GM10266 (cell line): ENCODE measurements around the gene ARSA.
"Not testable (repeated sequence)": the region's sequence is repeated elsewhere in the genome, so short reads cannot be mapped to it uniquely, and the experiment has no call there.

Source experiments
- DNase-seq: peaks from one replicate; pipeline ENCODE4 v3.0.0; 2012; ENCODE audit errors: extremely low spot score
- TF ChIP-seq, protein P1 (sequence below): IDR thresholded peaks from 2 replicates; pipeline ENCODE4 v1.5.1; 2012; ENCODE audit warnings: mild to moderate bottlenecking, low read depth; ENCODE audit not compliant: control insufficient read depth, insufficient read depth; ENCODE audit errors: missing control alignments

The ARSA gene

DNA sequence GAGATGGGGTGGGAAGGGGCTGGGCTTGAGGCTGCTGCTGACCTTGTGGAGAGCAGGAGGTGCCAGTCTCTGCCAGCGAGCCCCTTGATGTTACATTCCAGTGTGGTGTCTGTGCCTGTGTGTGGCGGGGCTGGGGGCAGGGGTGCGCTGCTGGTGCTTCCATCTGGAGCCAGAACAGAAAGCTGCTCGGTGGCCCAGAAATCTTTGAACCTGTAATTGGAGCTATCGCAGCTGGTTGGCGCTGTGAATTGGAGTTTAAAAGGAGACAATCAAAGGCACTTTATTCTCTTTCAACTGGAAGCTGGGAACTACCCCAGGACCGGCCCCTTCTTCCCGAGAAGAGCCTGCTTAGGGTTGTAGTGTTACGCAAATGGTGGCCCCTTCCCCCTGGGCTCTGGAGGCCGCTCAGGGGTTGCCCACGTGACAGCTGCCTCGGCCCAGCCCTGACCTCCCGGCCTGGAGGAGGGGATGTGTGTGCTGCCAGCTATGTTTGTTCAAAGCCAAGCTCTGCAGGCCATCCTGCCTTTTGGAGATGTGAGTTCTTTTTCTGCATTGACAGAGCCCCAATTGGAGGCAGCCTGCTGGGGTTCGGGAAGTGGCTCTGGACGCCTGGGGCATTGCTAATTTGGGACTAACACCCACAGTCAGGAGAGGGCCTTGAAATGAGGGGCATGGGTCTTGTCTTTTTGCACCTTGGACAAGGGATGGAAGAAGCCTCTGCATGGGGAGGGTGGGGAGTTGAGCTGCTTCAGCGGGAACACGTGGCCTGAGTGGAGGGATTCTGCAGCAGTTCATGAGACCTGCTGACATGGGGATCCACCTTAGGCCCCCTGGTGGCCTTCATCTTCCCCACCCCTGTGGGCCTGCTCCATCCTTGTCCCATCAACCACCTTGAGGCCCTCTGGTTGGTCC, 14.0 kb upstream of the ARSA start:
- TF ChIP-seq, protein P1, sequence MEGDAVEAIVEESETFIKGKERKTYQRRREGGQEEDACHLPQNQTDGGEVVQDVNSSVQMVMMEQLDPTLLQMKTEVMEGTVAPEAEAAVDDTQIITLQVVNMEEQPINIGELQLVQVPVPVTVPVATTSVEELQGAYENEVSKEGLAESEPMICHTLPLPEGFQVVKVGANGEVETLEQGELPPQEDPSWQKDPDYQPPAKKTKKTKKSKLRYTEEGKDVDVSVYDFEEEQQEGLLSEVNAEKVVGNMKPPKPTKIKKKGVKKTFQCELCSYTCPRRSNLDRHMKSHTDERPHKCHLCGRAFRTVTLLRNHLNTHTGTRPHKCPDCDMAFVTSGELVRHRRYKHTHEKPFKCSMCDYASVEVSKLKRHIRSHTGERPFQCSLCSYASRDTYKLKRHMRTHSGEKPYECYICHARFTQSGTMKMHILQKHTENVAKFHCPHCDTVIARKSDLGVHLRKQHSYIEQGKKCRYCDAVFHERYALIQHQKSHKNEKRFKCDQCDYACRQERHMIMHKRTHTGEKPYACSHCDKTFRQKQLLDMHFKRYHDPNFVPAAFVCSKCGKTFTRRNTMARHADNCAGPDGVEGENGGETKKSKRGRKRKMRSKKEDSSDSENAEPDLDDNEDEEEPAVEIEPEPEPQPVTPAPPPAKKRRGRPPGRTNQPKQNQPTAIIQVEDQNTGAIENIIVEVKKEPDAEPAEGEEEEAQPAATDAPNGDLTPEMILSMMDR, result no peak
- no peak for DNase-seq

DNA sequence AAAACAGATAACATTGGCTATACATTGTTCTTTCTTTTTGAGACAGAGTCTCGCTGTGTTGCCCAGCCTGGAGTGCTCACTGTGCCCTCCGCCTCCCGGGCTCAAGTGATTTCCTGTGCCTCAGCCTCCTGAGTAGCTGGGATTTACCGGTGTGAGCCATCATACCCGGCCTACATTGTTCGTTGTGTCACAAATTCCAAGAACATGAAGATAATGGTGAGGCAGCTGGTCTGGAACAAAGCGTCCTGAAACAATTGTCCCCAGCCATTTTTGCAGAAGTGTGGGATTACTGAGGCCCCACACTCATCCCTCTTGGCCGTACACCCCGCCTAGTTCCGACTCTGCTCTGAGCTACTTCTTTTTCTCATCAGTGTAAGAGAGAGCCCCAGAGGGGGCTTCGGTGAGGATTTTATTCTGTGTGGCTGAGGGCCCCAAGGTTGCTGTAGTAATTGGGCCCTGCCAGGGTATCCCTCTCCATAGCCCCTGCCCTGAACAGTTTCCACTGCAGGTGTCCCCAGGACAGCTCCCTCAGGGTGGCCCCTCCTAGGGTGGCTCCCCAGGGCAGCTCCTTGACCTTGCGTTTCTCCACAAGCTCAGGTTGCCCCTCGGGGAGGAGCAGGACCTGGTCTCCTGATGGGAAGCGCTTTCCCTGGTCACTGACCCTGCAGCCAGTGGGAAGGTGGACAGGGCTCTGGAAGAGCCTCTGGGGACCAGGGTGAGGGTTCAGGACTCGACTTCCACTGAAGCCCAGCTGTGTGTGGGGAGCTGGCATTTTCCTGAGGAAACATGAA, 13.1 kb upstream of the ARSA start:
- no peak for DNase-seq
- TF ChIP-seq, protein P1, result no peak

DNA sequence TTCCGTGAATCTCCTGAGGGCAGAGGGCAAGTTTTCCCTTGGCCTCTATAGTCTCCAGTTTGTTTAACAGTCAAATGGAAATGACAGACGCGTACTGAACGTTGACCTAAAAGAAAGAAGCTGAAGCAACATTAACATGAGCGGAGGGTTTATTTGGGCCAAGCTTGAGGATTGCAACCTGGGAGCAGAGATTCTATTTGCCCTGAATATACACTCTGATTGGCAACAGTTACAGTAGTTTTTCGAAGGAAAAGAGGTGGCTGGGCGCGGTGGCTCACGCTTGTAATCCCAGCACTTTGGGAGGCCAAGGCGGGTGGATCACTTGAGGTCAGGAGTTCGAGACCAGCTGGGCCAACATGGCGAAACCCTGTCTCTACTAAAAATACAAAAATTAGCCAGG, 12.3 kb upstream of the ARSA start:
- not testable (repeated sequence) for DNase-seq

DNA sequence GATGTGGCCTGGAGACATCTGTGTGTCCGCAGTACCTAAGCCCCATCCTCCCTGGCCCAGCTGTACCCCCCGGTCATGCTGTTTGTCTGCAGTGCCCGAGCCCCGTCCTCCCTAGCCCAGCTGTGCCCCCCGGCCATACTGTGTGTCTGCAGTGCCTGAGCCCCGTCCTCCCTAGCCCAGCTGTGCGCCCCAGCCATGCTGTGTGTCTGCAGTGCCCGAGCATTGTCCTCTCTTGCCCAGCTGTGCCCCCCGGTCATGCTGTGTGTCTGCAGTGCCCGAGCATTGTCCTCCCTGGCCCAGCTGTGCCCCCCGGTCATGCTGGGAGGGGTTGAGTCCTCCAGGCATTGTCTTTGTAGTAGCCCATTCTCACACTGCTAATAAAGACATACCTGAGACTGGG, 7.6 kb upstream of the ARSA start:
- TF ChIP-seq, protein P1, result no peak
- no peak for DNase-seq

DNA sequence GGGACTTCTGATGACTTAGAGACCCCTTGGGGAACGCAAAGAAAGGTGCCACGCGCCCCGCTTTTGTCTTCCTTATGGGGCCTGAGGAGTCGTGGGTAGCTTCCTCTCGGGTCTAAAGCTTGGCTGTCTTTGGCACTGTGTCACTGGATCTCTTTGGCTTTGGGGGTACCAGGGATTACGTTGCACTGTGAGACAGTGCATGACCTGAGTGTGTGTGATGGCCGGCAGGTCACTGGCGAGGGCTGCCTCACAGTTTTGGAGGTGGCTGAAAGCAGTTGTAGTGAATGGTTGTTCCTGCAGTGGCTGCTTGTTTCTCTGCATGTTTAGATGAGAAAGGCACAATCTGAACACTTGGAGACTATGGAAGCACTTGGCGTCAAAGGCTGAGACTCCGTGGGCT, 5.8 kb upstream of the ARSA start:
- DNase-seq, result no peak

DNA sequence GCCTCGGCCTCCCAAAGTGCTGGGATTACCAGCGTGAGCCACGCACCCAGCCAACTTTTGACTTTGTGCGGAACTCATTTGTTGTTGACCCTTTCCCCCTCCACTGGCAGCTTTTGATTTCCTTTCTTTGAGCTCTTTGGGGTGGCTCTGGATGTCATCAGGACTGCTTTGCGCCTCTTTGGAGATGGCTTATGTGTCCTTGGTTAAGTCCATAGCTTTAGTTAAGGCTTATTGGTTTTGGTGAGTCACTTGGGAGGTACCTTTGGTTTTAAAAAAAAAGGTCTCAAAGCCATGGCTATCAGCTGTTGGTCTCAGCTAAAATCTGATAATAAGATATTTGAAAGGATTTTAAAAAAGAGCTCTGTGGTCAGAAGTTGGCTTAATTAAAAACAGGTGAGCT, 5.1 kb upstream of the ARSA start:
- no peak for DNase-seq
- TF ChIP-seq, protein P1, result no peak

More for the DNA sequence above, 5.8 kb upstream of the ARSA start:
- TF ChIP-seq, protein P1, result no peak

DNA sequence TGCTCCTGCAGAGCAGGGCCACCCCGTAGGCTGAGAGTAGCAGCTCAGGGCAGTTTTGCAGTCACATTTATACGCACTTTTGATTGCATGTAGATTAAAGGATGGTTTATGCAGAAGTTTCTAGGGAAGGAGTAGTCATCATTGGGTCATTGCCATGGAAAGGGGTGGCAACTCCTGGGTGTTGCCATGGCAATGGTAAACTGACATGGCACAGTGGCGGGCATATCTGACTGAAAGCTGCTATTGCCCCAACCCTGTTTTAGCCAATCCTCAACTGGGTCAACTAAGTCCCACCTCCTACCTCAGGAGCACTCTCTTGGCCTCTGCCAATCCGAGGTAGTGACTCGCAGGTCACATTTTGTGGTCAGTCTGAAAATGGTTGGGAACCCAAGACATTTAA, 2.4 kb upstream of the ARSA start:
- DNase-seq, result no peak
- TF ChIP-seq, protein P1, result no peak
